SK-N-MC (cell line): Measurements from ENCODE around the gene BANP.

Source experiments
- EZH2 ChIP-seq: fragments of 200-600 bp; sonication (generic); IDR thresholded peaks from one replicate; pipeline ENCODE4 v1.6.1; 2017; ENCODE audit warnings: antibody characterized with exemption
- POLR2AphosphoS5 ChIP-seq: IDR thresholded peaks from 2 replicates; pipeline ENCODE4 v1.6.1; 2012; ENCODE audit warnings: mild to moderate bottlenecking, low read depth, low read length, borderline replicate concordance

GRCh38 chr16:87924811-87925670 lies 26.2 kb upstream of the BANP start:
- TF ChIP-seq EZH2, result no peak
- no peak for TF ChIP-seq POLR2AphosphoS5
